A549 (cell line): Measurements from ENCODE around the gene CAPN8. TPM values are rescaled to one million over a fixed set of nuclear protein-coding genes. Genes with fewer than 3 reads are reported as not detected.

Experiments
- CBX2 ChIP-seq: fragments of 200-600 bp; sonication (generic); IDR thresholded peaks from 2 replicates; pipeline ENCODE4 v1.6.1; 2016; ENCODE audit warnings: low read depth, mild to moderate bottlenecking, borderline replicate concordance
- CBX8 ChIP-seq: fragments of 200-600 bp; sonication (generic); IDR thresholded peaks from 2 replicates; pipeline ENCODE4 v1.6.1; 2016
- CHD2 ChIP-seq: fragments of 150-350 bp; IDR thresholded peaks from 2 replicates; pipeline ENCODE4 v1.6.1; 2014; ENCODE audit warnings: low read length; ENCODE audit not compliant: partially characterized antibody
- CHD4 ChIP-seq: fragments of 200-600 bp; sonication (generic); IDR thresholded peaks from 2 replicates; pipeline ENCODE4 v1.6.1; 2016; ENCODE audit warnings: antibody characterized with exemption, mild to moderate bottlenecking, borderline replicate concordance
- EHF ChIP-seq: fragments of 250-450 bp; sonication (Bioruptor Pico); IDR thresholded peaks from 2 replicates; pipeline ENCODE4 v1.5.0; 2020; ENCODE audit warnings: mild to moderate bottlenecking
- EHMT2 ChIP-seq: fragments of 200-600 bp; sonication (generic); IDR thresholded peaks from 2 replicates; pipeline ENCODE4 v1.6.1; 2016; ENCODE audit warnings: antibody characterized with exemption, low read depth, mild to moderate bottlenecking, moderate library complexity
- ESRRA ChIP-seq: fragments of 150-350 bp; IDR thresholded peaks from 2 replicates; pipeline ENCODE4 v1.6.1; 2014; ENCODE audit warnings: mild to moderate bottlenecking, low read length, borderline replicate concordance
- FOSB ChIP-seq: fragments of 250-450 bp; sonication (Bioruptor Pico); IDR thresholded peaks from 2 replicates; pipeline ENCODE4 v1.5.0; 2020; ENCODE audit warnings: mild to moderate bottlenecking, moderate library complexity
- FOSL2 ChIP-seq, 2 experiments: fragments of 450-650 bp in 1 of 2; fragments of >200 bp in 1 of 2; sonication (Bioruptor Twin) in 1 of 2; formaldehyde crosslinking; IDR thresholded peaks; 2 replicates each; pipeline versions ENCODE4 v1.5.0 to v1.6.1; 2016 to 2020; ENCODE audit warnings: mild to moderate bottlenecking in 1 of 2, moderate library complexity in 1 of 2
- GATA3 ChIP-seq: IDR thresholded peaks from 2 replicates; pipeline ENCODE4 v1.6.1; 2012; ENCODE audit warnings: borderline replicate concordance
- HOXA7 ChIP-seq: fragments of 250-450 bp; sonication (Bioruptor Pico); IDR thresholded peaks from 2 replicates; pipeline ENCODE4 v1.5.0; 2020; ENCODE audit warnings: mild to moderate bottlenecking, moderate library complexity
- HOXB5 ChIP-seq: fragments of 250-450 bp; sonication (Bioruptor Pico); IDR thresholded peaks from 2 replicates; pipeline ENCODE4 v1.5.0; 2020; ENCODE audit warnings: mild to moderate bottlenecking, moderate library complexity
- JUNB ChIP-seq: fragments of >200 bp; sonication (Bioruptor Twin); formaldehyde crosslinking; IDR thresholded peaks from 2 replicates; pipeline ENCODE4 v1.6.1; 2016
- MAFK ChIP-seq: fragments of 450-650 bp; IDR thresholded peaks from 2 replicates; pipeline ENCODE4 v1.6.1; 2014; ENCODE audit not compliant: partially characterized antibody
- MAZ ChIP-seq: fragments of 150-350 bp; IDR thresholded peaks from 2 replicates; pipeline ENCODE4 v1.6.1; 2014; ENCODE audit warnings: antibody characterized with exemption, low read depth, low read length, borderline replicate concordance
- MYC ChIP-seq: IDR thresholded peaks from 2 replicates; pipeline ENCODE4 v1.6.1; 2012; ENCODE audit warnings: mild to moderate bottlenecking, inconsistent platforms, low read length, improper control_type of control experiment, borderline replicate concordance
- NPAS2 ChIP-seq: fragments of 250-450 bp; sonication (Bioruptor Pico); IDR thresholded peaks from 2 replicates; pipeline ENCODE4 v1.8.0; 2022; ENCODE audit warnings: mild to moderate bottlenecking, moderate library complexity, borderline replicate concordance
- PHF8 ChIP-seq: fragments of 200-600 bp; sonication (generic); IDR thresholded peaks from 2 replicates; pipeline ENCODE4 v1.6.1; 2016; ENCODE audit warnings: low read depth, mild to moderate bottlenecking, antibody characterized with exemption, moderate library complexity, borderline replicate concordance
- POLR2A ChIP-seq: IDR thresholded peaks from 2 replicates; pipeline ENCODE4 v1.6.1; 2012; ENCODE audit warnings: mild to moderate bottlenecking, low read length
- RAD21 ChIP-seq, 2 experiments: fragments of >200 bp in 1 of 2; sonication (Bioruptor Twin) in 1 of 2; formaldehyde crosslinking in 1 of 2; IDR thresholded peaks in 1 of 2; conservative IDR thresholded peaks in 1 of 2; 2 replicates in 1 of 2; 3 replicates in 1 of 2; pipeline ENCODE4 v1.6.1; 2012 to 2018; ENCODE audit warnings: inconsistent platforms in 1 of 2
- RCOR1 ChIP-seq: fragments of 150-350 bp; IDR thresholded peaks from 2 replicates; pipeline ENCODE4 v1.6.1; 2014; ENCODE audit warnings: antibody characterized with exemption, low read length, low read depth
- RNF2 ChIP-seq: fragments of 200-600 bp; sonication (generic); IDR thresholded peaks from 2 replicates; pipeline ENCODE4 v1.6.1; 2016; ENCODE audit warnings: low read depth, mild to moderate bottlenecking, antibody characterized with exemption, moderate library complexity, borderline replicate concordance
- SMC3 ChIP-seq: fragments of >200 bp; sonication (Bioruptor Twin); formaldehyde crosslinking; IDR thresholded peaks from 3 replicates; pipeline ENCODE4 v1.6.1; 2018; ENCODE audit warnings: inconsistent platforms
- SREBF2 ChIP-seq: fragments of 450-650 bp; IDR thresholded peaks from 2 replicates; pipeline ENCODE4 v1.6.1; 2014; ENCODE audit warnings: mild to moderate bottlenecking, moderate library complexity
- ZSCAN20 ChIP-seq: fragments of 250-450 bp; sonication (Bioruptor Pico); IDR thresholded peaks from 2 replicates; pipeline ENCODE4 v1.8.0; 2022; ENCODE audit warnings: mild to moderate bottlenecking, moderate library complexity
- polyA plus RNA-seq, 4 experiments: library from polyadenylated mRNA; depleted of rRNA in 3 of 4; stranded (reverse); fragments of >200 nt; fragmentation: RNase III in 1 of 4; extraction: RNeasy Plus Mini Kit Qiagen cat#74134 plus additional on column Dnase treatment in 1 of 4; gene quantifications; 2 replicates in 3 of 4; 3 replicates in 1 of 4; pipeline ENCODE4 v1.2.3, GENCODE V29; 2011 to 2017
- TF ChIP-seq, protein P1 (sequence below): fragments of 150-350 bp; IDR thresholded peaks from 2 replicates; pipeline ENCODE4 v1.6.1; 2014; ENCODE audit warnings: low read depth, mild to moderate bottlenecking, low read length
- TF ChIP-seq, protein P2 (sequence below): fragments of 250-450 bp; sonication (Bioruptor Pico); IDR thresholded peaks from 2 replicates; pipeline ENCODE4 v1.5.0; 2020; ENCODE audit warnings: low read depth, mild to moderate bottlenecking, moderate library complexity
- TF ChIP-seq, protein P3 (sequence below): fragments of >200 bp; sonication (Bioruptor Twin); formaldehyde crosslinking; IDR thresholded peaks from 3 replicates; pipeline ENCODE4 v1.6.1; 2016
- TF ChIP-seq, protein P4 (sequence below): fragments of >200 bp; sonication (Bioruptor Twin); formaldehyde crosslinking; IDR thresholded peaks from 2 replicates; pipeline ENCODE4 v1.6.1; 2016
- TF ChIP-seq, protein P5 (sequence below): fragments of >200 bp; sonication (Bioruptor Twin); formaldehyde crosslinking; IDR thresholded peaks from 3 replicates; pipeline ENCODE4 v1.5.1; 2016
- TF ChIP-seq, protein P6 (sequence below): IDR thresholded peaks from 2 replicates; pipeline ENCODE4 v1.6.1; 2012
- TF ChIP-seq, protein P7 (sequence below): IDR thresholded peaks from 2 replicates; pipeline ENCODE4 v1.6.1; 2012

The CAPN8 gene
- polyA plus RNA-seq, 2 of the 4 experiments (the other 2 are of a cell fraction) = 0.39 to 1.5 TPM

DNA sequence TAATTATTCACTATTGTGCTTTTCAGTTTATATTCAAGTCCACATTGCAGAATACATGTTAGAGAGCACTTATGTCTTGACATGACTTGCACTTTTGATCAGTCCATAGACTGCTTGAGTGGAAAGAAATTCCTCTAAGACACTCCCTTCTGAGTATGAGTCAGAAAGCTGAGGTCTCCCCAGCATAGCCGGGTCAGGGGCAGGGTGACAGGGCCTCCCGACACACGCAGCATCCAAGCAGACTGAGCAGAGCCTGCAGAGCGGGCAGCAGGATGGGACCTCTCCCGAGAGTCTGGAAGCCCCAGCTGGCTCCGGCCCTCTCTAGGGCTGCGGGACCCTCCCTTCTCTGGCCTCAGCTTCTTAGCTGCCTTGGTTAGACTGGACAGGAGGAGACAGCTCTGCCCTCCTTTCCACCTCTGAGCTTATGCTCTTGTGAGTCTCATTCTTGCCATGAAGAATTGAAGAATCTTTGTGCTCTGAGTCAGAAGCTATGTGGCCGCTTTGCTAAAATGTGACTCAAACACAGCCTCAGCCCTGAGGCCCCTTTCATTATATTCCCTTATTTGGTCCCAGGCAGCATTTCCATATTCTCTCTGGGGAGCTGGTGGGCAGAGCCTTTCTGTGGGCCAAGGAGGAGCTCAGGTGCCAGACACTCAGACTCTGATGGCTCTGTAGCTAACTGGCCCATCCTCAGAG lies 35.6 kb upstream of the CAPN8 start (continued):
- TF ChIP-seq, protein P1, sequence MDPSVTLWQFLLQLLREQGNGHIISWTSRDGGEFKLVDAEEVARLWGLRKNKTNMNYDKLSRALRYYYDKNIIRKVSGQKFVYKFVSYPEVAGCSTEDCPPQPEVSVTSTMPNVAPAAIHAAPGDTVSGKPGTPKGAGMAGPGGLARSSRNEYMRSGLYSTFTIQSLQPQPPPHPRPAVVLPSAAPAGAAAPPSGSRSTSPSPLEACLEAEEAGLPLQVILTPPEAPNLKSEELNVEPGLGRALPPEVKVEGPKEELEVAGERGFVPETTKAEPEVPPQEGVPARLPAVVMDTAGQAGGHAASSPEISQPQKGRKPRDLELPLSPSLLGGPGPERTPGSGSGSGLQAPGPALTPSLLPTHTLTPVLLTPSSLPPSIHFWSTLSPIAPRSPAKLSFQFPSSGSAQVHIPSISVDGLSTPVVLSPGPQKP = no peak
- TF ChIP-seq, protein P2, sequence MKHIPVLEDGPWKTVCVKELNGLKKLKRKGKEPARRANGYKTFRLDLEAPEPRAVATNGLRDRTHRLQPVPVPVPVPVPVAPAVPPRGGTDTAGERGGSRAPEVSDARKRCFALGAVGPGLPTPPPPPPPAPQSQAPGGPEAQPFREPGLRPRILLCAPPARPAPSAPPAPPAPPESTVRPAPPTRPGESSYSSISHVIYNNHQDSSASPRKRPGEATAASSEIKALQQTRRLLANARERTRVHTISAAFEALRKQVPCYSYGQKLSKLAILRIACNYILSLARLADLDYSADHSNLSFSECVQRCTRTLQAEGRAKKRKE = no peak
- TF ChIP-seq CBX8 (no peak), ESRRA (no peak), RNF2 (no peak), RCOR1 (no peak), ZSCAN20 (CRISPR knock-in tag) (0 out of 2 replicates have a peak, but pooled peaks have one; percentile 8), NPAS2 (CRISPR knock-in tag) (no peak), POLR2A (peak; percentile 56), CBX2 (no peak), FOSB (CRISPR knock-in tag) (no peak), CHD2 (no peak), MAFK (peak; percentile 99), EHMT2 (no peak), CHD4 (no peak), SREBF2 (no peak), FOSL2 (IDR thresholded peaks at IDR 0.05) (peak; percentile 63), FOSL2 (CRISPR knock-in tag; IDR thresholded peaks at IDR 0.05) (peak; percentile 93), MYC (no peak), EHF (CRISPR knock-in tag) (no peak), SMC3 (no peak), GATA3 (peak; percentile 61), HOXB5 (CRISPR knock-in tag) (no peak), RAD21 (conservative IDR thresholded peaks at IDR 0.05 in 1 of 2, IDR thresholded peaks at IDR 0.05 in 1 of 2) (peak in 1 of 2 experiments; percentile 4; a peak in 3 of 5 replicates), JUNB (peak; percentile 83), MAZ (no peak), HOXA7 (CRISPR knock-in tag) (0 out of 2 replicates have a peak, but pooled peaks have one; percentile 1), PHF8 (no peak)
- TF ChIP-seq, protein P3, sequence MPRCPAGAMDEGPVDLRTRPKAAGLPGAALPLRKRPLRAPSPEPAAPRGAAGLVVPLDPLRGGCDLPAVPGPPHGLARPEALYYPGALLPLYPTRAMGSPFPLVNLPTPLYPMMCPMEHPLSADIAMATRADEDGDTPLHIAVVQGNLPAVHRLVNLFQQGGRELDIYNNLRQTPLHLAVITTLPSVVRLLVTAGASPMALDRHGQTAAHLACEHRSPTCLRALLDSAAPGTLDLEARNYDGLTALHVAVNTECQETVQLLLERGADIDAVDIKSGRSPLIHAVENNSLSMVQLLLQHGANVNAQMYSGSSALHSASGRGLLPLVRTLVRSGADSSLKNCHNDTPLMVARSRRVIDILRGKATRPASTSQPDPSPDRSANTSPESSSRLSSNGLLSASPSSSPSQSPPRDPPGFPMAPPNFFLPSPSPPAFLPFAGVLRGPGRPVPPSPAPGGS = peak; percentile 70; the same call in 1 of the 3 replicates
- TF ChIP-seq, protein P4, sequence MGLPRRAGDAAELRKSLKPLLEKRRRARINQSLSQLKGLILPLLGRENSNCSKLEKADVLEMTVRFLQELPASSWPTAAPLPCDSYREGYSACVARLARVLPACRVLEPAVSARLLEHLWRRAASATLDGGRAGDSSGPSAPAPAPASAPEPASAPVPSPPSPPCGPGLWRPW = no peak
- TF ChIP-seq, protein P5, sequence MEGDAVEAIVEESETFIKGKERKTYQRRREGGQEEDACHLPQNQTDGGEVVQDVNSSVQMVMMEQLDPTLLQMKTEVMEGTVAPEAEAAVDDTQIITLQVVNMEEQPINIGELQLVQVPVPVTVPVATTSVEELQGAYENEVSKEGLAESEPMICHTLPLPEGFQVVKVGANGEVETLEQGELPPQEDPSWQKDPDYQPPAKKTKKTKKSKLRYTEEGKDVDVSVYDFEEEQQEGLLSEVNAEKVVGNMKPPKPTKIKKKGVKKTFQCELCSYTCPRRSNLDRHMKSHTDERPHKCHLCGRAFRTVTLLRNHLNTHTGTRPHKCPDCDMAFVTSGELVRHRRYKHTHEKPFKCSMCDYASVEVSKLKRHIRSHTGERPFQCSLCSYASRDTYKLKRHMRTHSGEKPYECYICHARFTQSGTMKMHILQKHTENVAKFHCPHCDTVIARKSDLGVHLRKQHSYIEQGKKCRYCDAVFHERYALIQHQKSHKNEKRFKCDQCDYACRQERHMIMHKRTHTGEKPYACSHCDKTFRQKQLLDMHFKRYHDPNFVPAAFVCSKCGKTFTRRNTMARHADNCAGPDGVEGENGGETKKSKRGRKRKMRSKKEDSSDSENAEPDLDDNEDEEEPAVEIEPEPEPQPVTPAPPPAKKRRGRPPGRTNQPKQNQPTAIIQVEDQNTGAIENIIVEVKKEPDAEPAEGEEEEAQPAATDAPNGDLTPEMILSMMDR = no peak
- TF ChIP-seq, protein P6, sequence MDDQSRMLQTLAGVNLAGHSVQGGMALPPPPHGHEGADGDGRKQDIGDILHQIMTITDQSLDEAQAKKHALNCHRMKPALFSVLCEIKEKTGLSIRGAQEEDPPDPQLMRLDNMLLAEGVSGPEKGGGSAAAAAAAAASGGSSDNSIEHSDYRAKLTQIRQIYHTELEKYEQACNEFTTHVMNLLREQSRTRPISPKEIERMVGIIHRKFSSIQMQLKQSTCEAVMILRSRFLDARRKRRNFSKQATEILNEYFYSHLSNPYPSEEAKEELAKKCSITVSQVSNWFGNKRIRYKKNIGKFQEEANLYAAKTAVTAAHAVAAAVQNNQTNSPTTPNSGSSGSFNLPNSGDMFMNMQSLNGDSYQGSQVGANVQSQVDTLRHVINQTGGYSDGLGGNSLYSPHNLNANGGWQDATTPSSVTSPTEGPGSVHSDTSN = peak; percentile 67
- TF ChIP-seq, protein P7, sequence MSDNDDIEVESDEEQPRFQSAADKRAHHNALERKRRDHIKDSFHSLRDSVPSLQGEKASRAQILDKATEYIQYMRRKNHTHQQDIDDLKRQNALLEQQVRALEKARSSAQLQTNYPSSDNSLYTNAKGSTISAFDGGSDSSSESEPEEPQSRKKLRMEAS = peak; percentile 67
